H1 (cell line): ENCODE measurements around the gene PCBP4. TPM values are rescaled to one million over a fixed set of nuclear protein-coding genes. Genes with fewer than 3 reads are reported as not detected.

Experiments
- CTCF ChIA-PET: fragments of 300-600 bp; sonication (Branson Sonifier 250); formaldehyde crosslinking; loops from one replicate; lab custom pipeline; 2021; ENCODE audit not compliant: partially characterized antibody; lab: Charles Lee
- POLR2A ChIA-PET: fragments of 300-600 bp; sonication (Branson Sonifier 250); formaldehyde crosslinking; loops from one replicate; lab custom pipeline; 2021; ENCODE audit warnings: inconsistent platforms; ENCODE audit not compliant: partially characterized antibody; lab: Charles Lee
- DNase-seq, 2 experiments: peaks; one replicate each; pipeline versions ENCODE4 v3.0.0 to v3.0.0-alpha.2; 2010 to 2022; ENCODE audit warnings: low spot score in 2 of 2, low read depth in 1 of 2, mixed read lengths in 1 of 2
- FAIRE-seq: peaks from 2 replicates; lab custom pipeline; 2011; peaks lifted over from hg19 to GRCh38; lab: Jason Lieb, UNC
- H2AFZ ChIP-seq: 2 replicates; pipeline ENCODE4 v1.8.1; 2012; ENCODE audit warnings: low read length, inconsistent platforms
- H2AK5ac ChIP-seq: 2 replicates; pipeline ENCODE4 v1.6.1; 2013; ENCODE audit warnings: low read depth, low read length
- H2BK120ac ChIP-seq: replicated peaks from 2 replicates; pipeline ENCODE3; 2013; ENCODE audit warnings: low read depth, low read length, inconsistent platforms
- H2BK12ac ChIP-seq: 2 replicates; pipeline ENCODE4 v1.6.1; 2013; ENCODE audit warnings: low read depth, low read length
- H2BK15ac ChIP-seq: 2 replicates; pipeline ENCODE4 v1.6.1; 2013; ENCODE audit warnings: low read length
- H2BK20ac ChIP-seq: 2 replicates; pipeline ENCODE4 v1.6.1; 2013; ENCODE audit warnings: low read length
- H2BK5ac ChIP-seq: 2 replicates; pipeline ENCODE4 v1.6.1; 2013; ENCODE audit warnings: low read depth, low read length
- H3K14ac ChIP-seq: 2 replicates; pipeline ENCODE4 v1.6.1; 2013; ENCODE audit warnings: inconsistent platforms; ENCODE audit not compliant: insufficient read length
- H3K18ac ChIP-seq: 2 replicates; pipeline ENCODE4 v1.6.1; 2013; ENCODE audit warnings: low read length; ENCODE audit errors: extremely low read depth
- H3K23ac ChIP-seq: 2 replicates; pipeline ENCODE4 v1.6.1; 2013; ENCODE audit warnings: inconsistent platforms; ENCODE audit not compliant: insufficient read length
- H3K23me2 ChIP-seq: 2 replicates; pipeline ENCODE4 v1.6.1; 2013; ENCODE audit warnings: low read depth, low read length
- H3K27ac ChIP-seq: 2 replicates; pipeline ENCODE4 v1.6.1; 2011; ENCODE audit warnings: low read depth, low read length, inconsistent platforms
- H3K27me3 ChIP-seq, 4 experiments: replicated peaks in 1 of 4; 1 replicate in 1 of 4; 2 replicates in 3 of 4; pipeline versions ENCODE4 v1.6.1 to v1.8.1; 2011 to 2013; ENCODE audit warnings: low read length in 3 of 4, mild to moderate bottlenecking in 3 of 4, inconsistent platforms in 2 of 4, mixed read lengths in 2 of 4, moderate library complexity in 1 of 4; ENCODE audit not compliant: control insufficient read depth in 3 of 4, insufficient read depth in 3 of 4; ENCODE audit errors: extremely low read depth in 1 of 4
- H3K36me3 ChIP-seq, 4 experiments: 2 replicates each; pipeline versions ENCODE4 v1.6.1 to v1.8.1; 2011 to 2013; ENCODE audit warnings: mild to moderate bottlenecking in 4 of 4, low read length in 3 of 4, moderate library complexity in 2 of 4, control low read depth in 1 of 4, inconsistent platforms in 1 of 4; ENCODE audit not compliant: insufficient read depth in 4 of 4, control insufficient read depth in 2 of 4
- H3K4ac ChIP-seq: replicated peaks from 2 replicates; pipeline ENCODE3; 2013; ENCODE audit warnings: low read length, low read depth, mixed read lengths, inconsistent platforms; ENCODE audit not compliant: insufficient read length
- H3K4me1 ChIP-seq, 4 experiments: replicated peaks in 1 of 4; 1 replicate in 1 of 4; 2 replicates in 3 of 4; pipeline versions ENCODE4 v1.6.1 to v1.8.1; 2011 to 2013; ENCODE audit warnings: low read length in 3 of 4, inconsistent platforms in 2 of 4, mixed read lengths in 1 of 4; ENCODE audit not compliant: insufficient read depth in 4 of 4, control insufficient read depth in 3 of 4
- H3K4me2 ChIP-seq, 2 experiments: 2 replicates each; pipeline versions ENCODE4 v1.6.1 to v1.8.1; 2011 to 2013; ENCODE audit warnings: low read depth in 2 of 2, low read length in 2 of 2, control low read depth in 1 of 2, inconsistent platforms in 1 of 2, mild to moderate bottlenecking in 1 of 2; ENCODE audit not compliant: insufficient read depth in 1 of 2
- H3K4me3 ChIP-seq, 4 experiments: fragments of 200-600, 300-600 bp in 1 of 4; sonication (generic), shearing (Covaris generic), sonication (Bioruptor Twin) in 1 of 4; 2 replicates each; pipeline versions ENCODE4 v1.5.1 to v1.8.1; 2011 to 2016; ENCODE audit warnings: low read length in 4 of 4, low read depth in 3 of 4, control low read depth in 2 of 4, inconsistent platforms in 2 of 4, mild to moderate bottlenecking in 2 of 4, mixed read lengths in 1 of 4, moderate library complexity in 1 of 4; ENCODE audit not compliant: insufficient read depth in 2 of 4; ENCODE audit errors: extremely low read depth in 1 of 4
- H3K56ac ChIP-seq: replicated peaks from 2 replicates; pipeline ENCODE3; 2013; ENCODE audit warnings: low read depth, mild to moderate bottlenecking, mixed read lengths, low read length, inconsistent platforms; ENCODE audit not compliant: insufficient read length
- H3K79me1 ChIP-seq: 2 replicates; pipeline ENCODE4 v1.6.1; 2013; ENCODE audit warnings: low read depth, low read length, control low read depth
- H3K79me2 ChIP-seq, 2 experiments: 2 replicates each; pipeline versions ENCODE4 v1.6.1 to v1.8.1; 2012 to 2013; ENCODE audit warnings: low read length in 2 of 2, mild to moderate bottlenecking in 2 of 2, inconsistent platforms in 1 of 2; ENCODE audit not compliant: insufficient read depth in 2 of 2, control insufficient read depth in 1 of 2
- H3K9ac ChIP-seq, 4 experiments: replicated peaks in 1 of 4; 1 replicate in 1 of 4; 2 replicates in 3 of 4; pipeline versions ENCODE4 v1.6.1 to v1.8.1; 2011 to 2013; ENCODE audit warnings: low read depth in 3 of 4, low read length in 3 of 4, control low read depth in 2 of 4, mild to moderate bottlenecking in 2 of 4, moderate library complexity in 2 of 4, inconsistent platforms in 1 of 4; ENCODE audit errors: extremely low read depth in 1 of 4
- H3K9me3 ChIP-seq, 2 experiments: 2 replicates each; pipeline versions ENCODE4 v1.6.1 to v1.8.1; 2012 to 2013; ENCODE audit warnings: mild to moderate bottlenecking in 2 of 2, moderate library complexity in 2 of 2, control low read depth in 1 of 2, inconsistent platforms in 1 of 2, low read depth in 1 of 2, low read length in 1 of 2, mixed read lengths in 1 of 2; ENCODE audit not compliant: insufficient read depth in 2 of 2
- H4K20me1 ChIP-seq, 2 experiments: replicated peaks in 1 of 2; 2 replicates each; pipeline versions ENCODE3 to v1.8.1; 2011 to 2013; ENCODE audit warnings: inconsistent platforms in 2 of 2, low read length in 2 of 2, mild to moderate bottlenecking in 1 of 2; ENCODE audit not compliant: insufficient read depth in 2 of 2, control insufficient read depth in 1 of 2
- H4K5ac ChIP-seq: 2 replicates; pipeline ENCODE4 v1.6.1; 2013; ENCODE audit warnings: low read length, low read depth, mixed read lengths, inconsistent platforms; ENCODE audit not compliant: insufficient read length
- H4K8ac ChIP-seq: 2 replicates; pipeline ENCODE4 v1.8.0; 2013; ENCODE audit warnings: mild to moderate bottlenecking, moderate library complexity, low read length, inconsistent platforms; ENCODE audit not compliant: insufficient read depth; ENCODE audit errors: extremely low read depth
- H4K91ac ChIP-seq: replicated peaks from 2 replicates; pipeline ENCODE3; 2013; ENCODE audit warnings: low read length, mixed read lengths, inconsistent platforms; ENCODE audit not compliant: insufficient read length
- CBX8 ChIP-seq: fragments of 300-800, 300-1000 bp; sonication (generic); IDR thresholded peaks from 2 replicates; pipeline ENCODE4 v1.7.1; 2016; ENCODE audit warnings: low read depth, low read length, borderline replicate concordance
- HDAC6 ChIP-seq: IDR thresholded peaks from one replicate; pipeline ENCODE4 v1.7.1; 2012; ENCODE audit warnings: low read depth, mild to moderate bottlenecking, inconsistent platforms, low read length, moderate library complexity
- JUND ChIP-seq: IDR thresholded peaks from 2 replicates; pipeline ENCODE4 v1.6.1; 2011; ENCODE audit warnings: mild to moderate bottlenecking, improper control_type of control experiment, low read length
- KDM5A ChIP-seq: fragments of 200-600 bp; IDR thresholded peaks from 2 replicates; pipeline ENCODE4 v1.7.1; 2012; ENCODE audit warnings: mild to moderate bottlenecking, low read length, inconsistent platforms, mixed read lengths
- TAF7 ChIP-seq: optimal IDR thresholded peaks from 2 replicates; pipeline ENCODE3; 2011; ENCODE audit warnings: low read depth, mild to moderate bottlenecking, inconsistent platforms, low read length, moderate library complexity, borderline replicate concordance
- ZNF274 ChIP-seq: IDR thresholded peaks from 2 replicates; pipeline ENCODE4 v1.7.0; 2012; ENCODE audit warnings: low read length, borderline replicate concordance; ENCODE audit errors: extremely low read depth
- WGBS, 2 experiments: shearing (Covaris generic) in 1 of 2; methylation state at CpG; one replicate each; pipeline versions ENCODE4 v1.1.6 to v1.1.7; 2013 to 2015; ENCODE audit warnings: low lambda C conversion rate in 2 of 2, mixed read lengths in 2 of 2, inconsistent platforms in 1 of 2, low coverage in 1 of 2, missing lambda C conversion rate in 1 of 2; ENCODE audit not compliant: insufficient replicate concordance in 2 of 2, insufficient coverage in 1 of 2, insufficient read length in 1 of 2; ENCODE audit errors: extremely low coverage in 1 of 2, missing lambda C conversion rate in 1 of 2; 5-methylcytosine and 5-hydroxymethylcytosine counted together
- polyA plus RNA-seq, 7 experiments: library from polyadenylated mRNA; depleted of rRNA in 3 of 7; stranded (reverse) in 5 of 7; unstranded in 2 of 7; fragments of >200 nt in 5 of 7; fragments of 200-250 nt in 2 of 7; gene quantifications; 1 replicate in 5 of 7; 2 replicates in 1 of 7; 4 replicates in 1 of 7; pipeline versions ENCODE4 v1.2.1 to v1.2.3, GENCODE V29; 2011 to 2013; ENCODE audit warnings: missing spikeins in 2 of 7, mixed read lengths in 2 of 7
- total RNA-seq: library from RNA; stranded (reverse); fragmentation: NEBNext Ultra II Directional; extraction: Animal tissue kit (Norgen Biotek cat#: 25700); gene quantifications from 2 replicates; pipeline ENCODE4 v1.2.1, GENCODE V29; 2021

Gene PCBP4
- total and polyA plus RNA-seq, 2 of the 8 experiments (the other 6 are each of a cell fraction or from before 2014, with no cell fraction given) = 16.4 to 34.1 TPM

GRCh38 chr3:52015438-52016228, 48.4 kb upstream of the PCBP4 start:
- no peak overlapping the region for H3K9ac ChIP-seq
- H2BK5ac ChIP-seq = no peak overlapping the region
- no peak overlapping the region for H2AK5ac ChIP-seq
- FAIRE-seq = no peak
- no peak overlapping the region for H3K56ac ChIP-seq
- no peak overlapping the region for H3K23ac ChIP-seq
- no peak overlapping the region for H4K8ac ChIP-seq
- no peaks in the 10 kb centered on the region for H3K79me1 ChIP-seq
- TF ChIP-seq JUND (no peak), ZNF274 (no peak), KDM5A (no peak), HDAC6 (no peak), CBX8 (no peak), TAF7 (no peak)
- H3K4me2 ChIP-seq = no peak overlapping the region
- H4K5ac ChIP-seq = no peak overlapping the region
- H3K23me2 ChIP-seq = peaks cover 3% of the 10 kb centered on the region
- DNase-seq = no peak
- no peak overlapping the region for H3K27ac ChIP-seq
- POLR2A ChIA-PET = interaction anchor here (0.5 to 6.3 kb wide), 11 partner anchors 10 to 152 kb away, joined by 3 to 59 read pairs (median 4); partner anchors contain the start of genes DUSP7, POC1A and RPL29
- H3K36me3 ChIP-seq = no peaks in the 10 kb centered on the region
- H2BK20ac ChIP-seq = no peak overlapping the region
- 80% methylated on average over 13 of the region's 13 CpGs; no CpG with 5 or more reads in 1 of the 2 experiments for WGBS, 2 experiments
- H3K14ac ChIP-seq = no peak overlapping the region
- CTCF ChIA-PET = interaction anchor here (1.1 to 24.7 kb wide), 12 partner anchors 10 to 134 kb away, joined by 3 to 984 read pairs (median 9); partner anchors contain the start of gene DUSP7
- H4K20me1 ChIP-seq = peaks cover 0 to 1% of the 10 kb centered on the region in 2 experiments
- no peaks in the 10 kb centered on the region for H3K9me3 ChIP-seq
- no peaks in the 10 kb centered on the region; a peak in 1 of 7 replicates for H3K4me1 ChIP-seq
- H2BK120ac ChIP-seq = no peak overlapping the region
- no peaks in the 10 kb centered on the region for H3K79me2 ChIP-seq
- no peak overlapping the region for H2BK15ac ChIP-seq
- H2BK12ac ChIP-seq = peak overlapping the region; percentile 75; the same call in 1 of the 2 replicates
- H3K4ac ChIP-seq = no peak overlapping the region
- H3K27me3 ChIP-seq = no peaks in the 10 kb centered on the region; a peak in 1 of 7 replicates
- H3K18ac ChIP-seq = no peak overlapping the region; the same call in 1 of the 2 replicates
- H3K4me3 ChIP-seq = no peak overlapping the region
- no peak overlapping the region for H4K91ac ChIP-seq
- no peak overlapping the region for H2AFZ ChIP-seq
